Muscle of arm (tissue), 12 donors: ENCODE results near the gene C11orf91. TPM values are rescaled to one million over a fixed set of nuclear protein-coding genes. Genes with fewer than 3 reads are reported as not detected.
"Not testable (repeated sequence)": the region's sequence is repeated elsewhere in the genome, so short reads cannot be mapped to it uniquely, and the experiment has no call there.

Experiments
- DNase-seq: peaks from one replicate; pipeline ENCODE4 v3.0.0-alpha.2; 2013
- polyA plus RNA-seq, 12 donors: library from polyadenylated mRNA; unstranded; fragments of 120-200 nt; gene quantifications; one replicate each; pipeline ENCODE4 v1.2.1, GENCODE V29; 2013; ENCODE audit not compliant: insufficient read length in 12 of 12

Gene C11orf91
- polyA plus RNA-seq, 12 donors: not detected

DNA sequence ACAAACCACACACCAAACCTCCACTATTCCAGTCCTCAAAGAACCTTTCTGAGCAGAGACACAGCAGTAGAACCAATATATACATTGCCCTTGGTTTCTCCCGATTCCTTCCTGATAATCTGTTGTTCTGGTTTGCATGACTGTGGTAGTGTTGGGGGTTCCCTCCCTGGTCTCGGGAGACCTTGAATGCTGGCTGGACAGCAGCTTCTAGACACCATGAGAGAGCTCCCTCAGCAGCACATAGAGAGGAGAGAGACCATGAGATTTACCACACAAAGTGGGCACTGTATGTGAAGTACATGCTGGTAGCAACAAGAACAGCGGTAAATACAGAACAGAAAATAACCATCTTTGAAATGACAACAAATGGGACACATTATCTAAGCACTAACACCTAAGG lies 2.6 kb downstream of the C11orf91 start:
- no peak for DNase-seq

DNA sequence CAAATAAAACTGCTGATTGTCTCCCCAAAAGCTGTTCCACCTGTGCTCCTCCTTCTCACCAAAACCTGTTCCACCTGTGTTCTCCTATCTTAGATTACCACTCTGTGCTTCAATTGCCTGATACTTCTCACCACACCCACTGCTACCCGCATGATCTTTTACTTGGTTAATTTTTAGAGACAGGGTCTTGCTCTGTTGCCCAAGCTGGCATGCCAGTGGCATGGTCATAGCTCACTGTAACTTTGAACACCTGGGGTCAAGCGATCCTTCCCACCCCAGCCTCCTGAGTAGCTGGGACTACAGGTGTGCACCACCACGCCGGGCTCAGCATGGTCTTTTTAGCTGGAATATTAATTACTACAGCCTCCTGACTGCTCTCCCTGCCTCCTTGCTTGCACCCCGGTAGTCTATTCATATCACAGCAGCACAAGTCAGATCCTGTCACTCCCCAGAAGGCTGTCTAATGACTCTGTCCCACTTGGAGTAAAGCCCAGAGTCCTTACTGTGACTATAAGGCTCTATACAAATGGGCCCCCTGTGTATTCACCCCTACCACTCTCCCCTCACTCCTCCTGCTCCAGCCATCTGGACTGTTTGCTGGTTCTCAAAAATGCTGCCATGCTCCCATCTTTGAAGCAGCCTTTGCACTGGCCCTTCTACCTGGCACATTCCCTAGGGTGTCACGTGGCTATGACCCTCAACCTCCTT lies 3.5 kb downstream of the C11orf91 start:
- no peak for DNase-seq

DNA sequence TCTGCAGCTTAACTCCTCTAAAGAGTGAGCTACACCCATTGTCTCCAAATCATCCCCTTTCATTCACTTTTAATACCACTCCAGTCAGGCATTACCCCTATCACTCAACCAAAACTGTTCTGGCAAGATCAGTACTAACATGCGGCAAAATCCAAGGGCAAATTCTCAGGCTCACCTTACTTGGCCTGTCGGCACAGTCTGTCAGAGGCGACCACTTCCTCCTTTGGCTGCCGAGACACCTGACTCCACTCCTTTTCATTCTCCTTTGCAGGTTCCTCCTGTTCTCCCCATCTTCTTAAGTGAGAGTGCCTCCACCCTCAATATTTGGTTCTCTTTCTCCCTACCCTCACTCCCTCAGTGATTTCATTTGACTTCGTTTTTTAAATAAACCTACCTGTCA lies 4.2 kb downstream of the C11orf91 start:
- no peak for DNase-seq

DNA sequence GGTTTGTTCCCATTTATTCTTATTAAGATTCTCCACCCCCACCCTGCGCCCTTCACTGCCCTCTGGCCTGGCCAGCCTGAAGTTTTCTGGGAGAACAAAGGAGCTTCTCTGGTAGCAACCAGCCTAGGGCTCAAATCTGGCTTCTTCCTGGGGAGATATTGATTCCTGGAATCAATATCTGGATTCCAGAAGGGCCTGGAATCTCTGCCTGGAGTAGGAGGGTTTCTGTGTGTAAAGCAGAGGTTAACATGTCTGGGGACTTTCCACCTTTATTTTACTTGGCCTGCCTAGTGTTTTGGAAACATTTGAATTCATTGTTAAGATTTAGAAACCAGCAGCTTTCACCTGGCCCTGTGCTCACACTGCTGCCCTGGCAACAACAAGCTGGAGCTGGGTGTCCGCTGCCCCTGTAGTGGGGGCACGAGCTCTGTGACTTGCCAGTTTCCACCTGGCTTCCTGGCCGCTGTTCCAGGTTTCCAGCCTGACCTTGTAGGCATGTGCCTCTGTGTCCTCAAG lies 5.5 kb downstream of the C11orf91 start:
- no peak for DNase-seq

DNA sequence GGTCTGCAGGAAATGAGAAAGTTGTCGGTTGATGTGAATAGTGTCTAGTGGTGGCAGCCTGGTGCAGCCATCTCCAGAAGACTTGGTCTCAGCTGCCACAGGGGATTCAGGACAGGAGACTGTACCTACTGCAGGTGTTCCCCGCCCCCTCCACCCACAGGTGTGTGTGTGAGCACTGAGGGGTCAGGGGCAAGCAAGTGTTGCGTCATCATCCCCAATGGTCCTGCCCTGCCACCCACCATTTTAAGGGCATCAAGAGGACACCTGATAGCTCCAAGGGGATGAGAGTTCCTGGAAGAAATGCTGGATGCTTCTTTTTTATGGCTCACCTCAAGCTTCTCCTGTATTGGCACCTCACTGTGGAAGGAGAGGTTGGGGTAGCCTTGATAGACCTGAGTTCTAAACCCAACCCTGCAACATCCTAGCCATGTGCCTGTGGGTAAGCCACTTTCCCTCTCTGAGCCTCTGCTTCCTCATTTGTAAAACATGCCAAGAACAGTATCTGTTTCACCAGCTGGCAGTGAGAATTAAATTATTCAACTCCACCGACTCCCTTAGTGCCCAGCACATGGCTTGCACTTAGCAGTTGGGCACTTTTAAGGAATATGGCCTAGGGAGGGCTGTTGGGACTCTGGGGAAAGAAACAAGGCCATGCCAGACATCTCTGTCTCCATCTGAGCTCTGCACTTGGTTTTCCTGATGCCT lies 6.1 kb downstream of the C11orf91 start:
- no peak for DNase-seq

DNA sequence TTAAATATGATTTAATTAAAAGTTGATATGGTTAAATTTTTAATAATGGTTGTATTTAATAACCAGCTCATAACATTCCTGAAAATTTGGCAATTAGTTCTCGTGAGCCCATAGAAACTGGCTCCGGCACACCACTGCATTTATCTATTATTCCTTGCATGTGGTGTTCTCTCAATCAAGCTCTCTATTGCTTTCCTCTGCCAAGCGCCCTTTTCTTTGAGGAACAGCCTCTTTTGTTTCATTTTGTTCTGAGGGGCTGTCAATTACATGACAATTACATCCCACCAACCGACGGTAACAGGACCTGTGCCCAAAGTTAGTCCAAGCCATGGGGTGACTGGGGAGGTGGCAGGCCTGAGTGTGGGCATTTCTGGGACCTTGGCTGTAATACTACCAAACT lies 8.1 kb downstream of the C11orf91 start:
- no peak for DNase-seq

DNA sequence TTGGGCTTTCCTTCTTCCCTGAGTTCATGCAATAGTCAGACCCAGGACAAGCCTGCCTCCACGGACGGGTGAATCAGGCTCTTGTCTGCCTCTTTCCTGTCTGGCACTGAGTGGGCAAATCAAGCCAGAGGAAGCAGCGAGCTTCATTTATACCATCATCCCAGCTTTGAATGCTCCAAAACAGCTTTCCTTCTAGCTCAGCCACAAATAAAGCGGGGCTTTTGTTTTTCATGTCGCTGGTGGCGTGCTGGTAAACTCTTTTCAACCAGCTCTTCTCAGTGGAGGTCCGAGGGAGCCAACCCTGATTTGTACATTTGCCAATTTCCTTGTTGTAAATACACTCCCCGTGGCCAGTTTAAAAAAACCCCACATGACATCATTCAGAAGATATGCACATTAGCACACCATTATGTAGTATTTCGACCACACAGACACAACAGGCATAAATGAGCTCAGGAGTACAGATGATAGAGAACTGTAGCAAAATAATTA lies 8.6 kb downstream of the C11orf91 start:
- DNase-seq: peak; percentile 73

DNA sequence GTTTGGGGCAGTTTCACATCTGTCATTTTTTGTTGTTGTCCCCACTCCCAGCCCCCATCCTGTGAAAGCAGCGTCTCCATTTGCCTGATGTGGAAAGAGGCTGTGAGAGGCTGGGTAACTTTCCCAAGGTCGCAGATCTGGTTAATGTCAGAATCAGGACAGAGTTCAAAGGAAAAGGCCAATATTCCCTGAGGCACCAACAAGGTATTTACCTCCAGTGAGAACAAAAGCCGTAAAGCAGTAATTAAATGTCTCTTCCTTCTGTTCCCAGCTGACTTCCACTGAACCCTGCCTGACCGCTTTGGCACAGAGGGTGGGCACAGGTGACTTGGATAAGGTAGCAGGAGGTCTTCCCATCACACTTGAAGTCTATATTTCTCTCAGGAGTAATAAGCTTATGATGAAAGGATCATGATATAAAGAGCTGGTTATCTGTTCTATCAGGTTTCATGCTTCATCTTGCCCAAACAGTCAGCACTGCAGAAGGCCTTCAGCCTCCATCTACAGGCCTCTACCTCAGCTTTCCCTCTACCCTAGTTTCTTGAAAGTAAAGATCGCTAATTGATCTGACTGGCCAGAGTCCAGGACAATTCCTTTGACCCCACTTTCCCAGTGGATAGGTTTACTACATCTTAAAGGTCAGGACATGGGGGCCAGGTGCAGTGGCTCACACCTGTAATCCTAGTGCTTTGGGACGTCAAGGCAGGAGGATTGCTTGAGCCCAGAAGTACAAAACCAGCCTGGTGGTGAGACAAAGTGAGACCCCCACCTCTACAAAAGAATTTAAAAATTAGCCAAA lies 9.4 kb downstream of the C11orf91 start:
- DNase-seq: no peak

DNA sequence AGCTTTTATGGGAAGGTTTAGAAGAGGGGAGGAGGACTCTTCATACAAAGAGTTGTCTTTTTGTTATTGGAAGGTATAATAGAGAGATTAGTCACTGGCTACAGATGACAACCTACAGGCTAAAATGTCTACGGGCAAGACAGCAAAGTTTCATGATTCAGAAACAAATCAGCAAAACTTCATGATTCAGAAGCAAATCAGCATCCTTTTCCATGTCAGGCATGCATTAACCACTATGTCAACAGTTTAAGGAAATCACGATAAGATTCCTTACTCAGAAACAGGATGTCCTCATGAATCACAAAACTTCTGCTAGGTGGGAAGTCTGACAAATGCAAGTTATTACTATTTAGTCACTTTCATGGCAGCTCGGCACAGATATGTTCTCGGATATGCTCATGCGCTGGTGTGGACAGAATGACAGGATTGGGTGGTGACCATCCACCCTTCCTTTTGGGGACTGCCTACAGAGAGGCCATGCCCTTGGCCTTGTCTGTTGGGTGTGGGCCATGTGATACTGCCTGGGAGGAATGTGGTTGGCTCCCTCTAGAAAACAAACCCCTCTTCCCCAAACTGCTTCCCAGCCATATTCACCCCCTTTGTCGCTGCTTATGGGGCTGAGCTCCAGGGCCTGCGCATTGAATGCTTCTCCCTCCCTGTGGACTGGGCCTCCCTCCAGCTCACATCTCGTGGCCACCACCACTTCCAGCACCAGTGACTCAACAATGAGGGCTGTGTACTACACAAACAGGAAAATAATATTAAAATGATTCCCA lies 10.1 kb downstream of the C11orf91 start:
- DNase-seq: no peak

DNA sequence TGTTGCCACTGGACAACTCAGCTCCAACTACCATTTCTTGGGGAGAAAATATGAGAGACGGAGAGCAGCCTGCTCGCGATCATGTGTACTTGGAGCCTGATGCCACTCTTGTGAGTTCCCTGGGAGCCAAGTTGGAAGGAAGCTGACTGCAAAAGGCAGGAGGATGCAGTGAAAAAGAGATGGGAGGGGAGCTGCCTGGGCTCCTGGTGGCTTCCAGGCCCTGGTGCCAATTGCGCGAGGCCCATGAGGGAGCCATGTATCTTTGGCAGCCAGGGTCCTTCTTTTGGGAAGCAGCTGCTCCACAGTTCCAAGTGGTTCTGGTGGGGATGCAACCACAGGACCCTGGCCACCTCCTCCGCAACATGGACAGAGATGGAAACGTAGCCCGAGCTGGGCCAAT lies 11.1 kb downstream of the C11orf91 start:
- DNase-seq: no peak

DNA sequence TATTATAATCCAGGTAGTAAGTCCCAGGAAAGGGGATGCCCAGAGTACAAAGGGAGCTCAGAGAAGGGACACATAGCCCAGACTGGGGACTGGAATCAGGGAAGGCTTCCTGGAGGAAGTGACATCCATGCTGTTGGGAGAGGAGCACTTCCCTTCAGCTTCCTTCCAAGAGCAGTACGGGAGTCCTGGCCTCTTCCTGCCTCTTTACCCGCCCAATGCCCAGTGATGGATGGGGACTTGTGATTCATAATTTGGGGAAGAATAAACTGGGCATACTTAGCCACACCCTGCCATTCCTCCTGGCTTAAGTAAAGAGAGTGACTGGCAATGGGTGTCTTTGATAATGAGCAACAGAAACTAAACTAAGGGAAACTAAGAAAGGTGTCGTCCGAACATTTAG lies 11.5 kb downstream of the C11orf91 start:
- DNase-seq: no peak

DNA sequence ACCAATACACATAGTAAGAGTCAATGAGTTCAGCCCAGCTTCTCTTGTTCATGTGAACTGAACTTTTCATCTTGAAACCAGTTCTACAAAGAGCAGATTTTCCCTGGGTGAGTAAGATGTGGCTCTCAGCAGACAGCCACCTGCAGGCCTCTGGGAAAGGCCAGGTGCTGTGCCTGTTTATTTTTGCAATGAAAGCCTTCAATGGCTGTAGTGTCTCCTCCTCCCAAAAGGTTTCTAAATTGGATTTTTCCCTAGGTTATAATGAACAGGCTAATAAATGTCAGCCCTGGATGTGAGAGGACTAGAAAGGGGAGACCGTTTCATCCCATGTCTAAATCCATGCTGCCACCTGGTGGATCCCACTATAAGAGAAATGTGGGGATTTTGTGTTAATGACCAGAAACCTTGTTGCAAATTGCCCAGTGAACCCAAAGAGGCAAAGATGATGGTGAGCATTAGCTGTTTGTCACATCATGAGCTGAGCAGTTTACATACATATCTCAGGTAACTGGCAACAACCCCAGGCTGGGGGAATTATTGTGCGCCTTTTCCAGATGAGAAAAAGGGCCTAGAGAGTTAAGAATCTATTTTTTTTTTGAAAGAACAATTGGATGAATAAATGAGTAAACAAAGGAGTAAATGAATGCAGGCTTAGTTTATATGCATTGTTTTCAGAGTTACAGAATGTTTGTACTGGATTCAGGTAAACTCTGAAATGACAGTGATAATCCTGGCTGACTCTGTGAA lies 12.7 kb downstream of the C11orf91 start:
- DNase-seq: peak; percentile 57

DNA sequence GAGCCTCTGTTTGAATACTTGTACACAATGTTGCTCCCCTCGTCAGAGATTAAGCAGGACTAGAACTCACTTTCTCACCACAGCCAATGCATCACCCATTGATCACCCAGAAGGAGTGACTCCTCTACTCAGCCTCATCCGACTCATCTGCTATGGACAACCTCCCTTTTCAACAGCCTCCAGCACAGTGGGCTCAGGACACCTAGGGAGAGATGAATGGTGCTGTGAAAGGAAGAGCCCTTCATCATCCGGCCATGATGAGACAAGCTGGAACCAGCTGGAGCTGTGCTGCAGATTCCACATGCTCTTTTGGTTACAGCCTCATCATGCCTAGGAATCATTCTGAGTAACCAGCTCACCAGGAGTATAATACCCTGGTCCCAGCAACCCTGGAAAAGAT lies 15.5 kb downstream of the C11orf91 start:
- DNase-seq: no peak

DNA sequence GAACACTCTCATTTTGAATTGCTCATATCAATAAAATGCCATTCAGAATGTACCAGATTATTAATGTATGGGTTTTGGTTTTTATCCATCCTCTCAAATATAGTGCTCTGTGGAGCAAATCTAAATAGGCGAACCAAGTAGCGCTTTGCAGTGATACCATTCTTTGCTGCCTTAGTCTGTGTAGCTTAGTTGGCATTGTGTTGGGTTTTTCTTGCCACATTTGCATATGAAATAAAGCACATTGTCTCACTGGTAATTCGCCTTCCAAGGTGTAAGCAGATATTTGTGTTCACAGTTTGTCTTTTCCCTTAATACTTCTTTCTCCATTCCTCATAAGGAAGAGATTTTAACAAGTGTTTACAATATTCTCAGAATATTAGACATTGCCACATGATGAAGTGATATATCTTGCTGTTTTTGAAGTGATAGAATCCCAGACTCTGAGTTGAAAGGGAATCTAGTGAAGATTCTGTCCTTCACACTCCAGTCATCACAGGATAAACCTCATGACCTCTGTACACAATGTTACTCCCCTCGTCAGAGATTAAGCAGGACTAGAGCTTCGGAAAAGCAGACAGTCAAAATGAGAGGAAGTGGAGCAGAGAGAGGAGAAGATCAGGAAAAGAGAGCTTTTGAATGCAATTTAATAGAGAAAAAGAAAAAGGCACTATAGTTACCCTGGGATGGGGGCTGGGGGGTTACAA lies 16.5 kb downstream of the C11orf91 start:
- DNase-seq: no peak

DNA sequence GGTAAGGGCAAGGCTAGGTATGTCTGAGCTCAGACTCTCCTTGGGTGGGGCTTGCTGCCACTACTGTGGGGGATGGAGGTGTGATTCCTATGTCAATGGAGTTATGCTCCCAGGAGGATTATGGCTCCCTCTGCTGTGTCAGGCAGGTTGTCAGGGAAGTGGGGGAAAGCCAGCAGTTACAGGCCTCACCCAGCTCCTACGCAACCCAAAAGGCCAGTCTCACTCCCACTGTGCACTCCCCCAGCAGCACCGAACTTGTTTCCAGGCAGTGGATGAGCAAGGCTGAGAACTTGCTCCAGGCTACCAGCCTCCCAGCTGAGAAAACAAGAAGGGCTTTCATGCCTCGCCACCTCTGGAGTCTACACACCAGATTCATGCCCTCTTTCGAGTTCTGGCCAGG lies 18.2 kb downstream of the C11orf91 start:
- DNase-seq: no peak

DNA sequence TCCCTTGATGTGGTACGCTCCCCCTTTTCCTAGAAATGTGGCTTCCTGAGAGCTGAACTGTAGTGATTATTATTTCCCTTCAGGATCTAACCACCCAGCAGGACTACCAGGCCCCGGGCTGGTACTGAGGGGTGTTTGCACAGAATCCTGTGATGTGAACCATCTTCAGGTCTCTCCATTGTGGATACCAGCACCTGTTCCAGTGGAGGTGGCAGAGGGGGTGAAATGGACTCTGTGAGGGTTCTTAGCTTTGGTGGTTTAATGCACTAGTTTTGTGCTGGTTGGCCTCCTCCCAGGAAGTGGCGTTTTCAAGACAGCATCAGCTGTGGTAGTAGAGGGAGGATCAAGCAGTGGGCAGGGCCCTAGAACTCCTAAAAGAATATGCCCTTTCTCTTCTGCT lies 18.6 kb downstream of the C11orf91 start:
- no peak for DNase-seq

DNA sequence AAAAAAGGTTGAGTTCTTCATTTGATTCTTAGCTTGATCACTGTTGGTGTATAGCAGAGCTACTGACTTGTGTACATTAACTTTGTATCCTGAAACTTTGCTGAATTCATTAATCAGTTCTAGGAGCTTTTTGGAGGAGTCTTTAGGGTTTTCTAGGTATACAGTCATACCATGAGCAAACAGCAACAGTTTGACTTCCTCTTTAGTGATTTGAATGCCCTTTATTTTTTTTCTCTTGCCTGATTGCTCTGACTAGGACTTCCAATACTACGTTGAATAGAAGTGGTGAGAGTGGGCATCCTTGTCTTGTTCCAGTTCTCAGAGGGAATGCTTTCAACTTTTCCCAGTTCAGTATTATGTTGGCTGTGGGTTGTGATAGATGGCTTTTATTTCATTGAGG lies 22.0 kb downstream of the C11orf91 start:
- not testable (repeated sequence) for DNase-seq

DNA sequence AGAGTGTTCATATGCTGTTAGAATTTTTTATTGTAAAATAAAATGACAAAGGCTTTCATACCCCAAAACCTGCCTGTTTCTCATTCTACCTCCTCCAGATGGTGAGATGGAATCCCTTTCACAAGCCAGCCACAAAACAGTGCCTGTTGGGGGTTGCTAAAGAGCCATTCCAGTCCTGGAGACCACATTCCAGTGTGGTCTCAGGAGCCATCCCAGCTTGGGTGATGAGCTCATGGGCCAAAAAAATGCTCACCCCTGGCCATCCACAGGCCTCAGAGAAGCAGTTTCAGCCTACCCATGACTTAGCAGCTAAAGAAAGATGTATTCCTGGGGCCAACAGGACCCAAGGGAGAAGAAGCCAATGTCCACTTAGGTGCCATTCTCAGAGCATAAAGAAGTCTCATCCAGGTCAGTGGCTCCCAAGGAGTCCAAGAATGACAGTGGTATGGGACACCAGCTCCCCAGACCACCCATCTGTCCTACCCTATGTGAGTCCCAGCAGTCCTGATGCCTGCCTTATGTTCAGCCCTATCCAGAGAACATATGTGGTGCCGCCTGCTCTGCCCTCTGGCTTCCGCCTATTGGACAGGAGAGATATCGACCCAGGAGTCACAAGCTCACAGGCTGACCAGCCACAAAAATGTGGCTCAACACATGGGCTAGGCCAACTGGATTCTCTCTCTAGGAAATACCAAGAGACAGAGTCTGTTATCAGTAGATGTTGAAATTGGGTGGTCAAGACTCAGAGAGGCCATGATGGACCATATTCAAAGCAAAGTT lies 26.4 kb downstream of the C11orf91 start:
- DNase-seq: no peak

DNA sequence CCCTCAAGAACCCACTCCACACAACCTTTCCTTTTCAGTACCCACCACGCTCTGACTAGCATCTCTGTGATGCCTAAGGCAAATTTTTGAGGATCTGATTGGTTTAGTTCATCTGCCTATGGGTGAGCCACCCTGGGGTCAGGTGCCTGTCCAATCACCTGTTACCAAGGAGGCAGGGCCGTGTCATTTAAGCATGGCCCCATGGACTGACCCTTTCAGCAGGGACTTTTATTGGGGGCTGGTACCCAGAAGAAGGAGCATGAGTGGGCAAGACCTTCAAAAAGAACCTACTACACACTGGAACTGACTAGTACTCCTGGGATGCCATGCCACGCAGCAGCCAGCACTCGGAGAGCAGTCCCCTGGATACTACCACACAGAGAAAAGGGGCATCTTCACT lies 28.4 kb downstream of the C11orf91 start:
- DNase-seq: no peak
